ENCODE results near the gene CLTCL1.

The CLTCL1 gene

GRCh38 chr22:19295733-19296132 is 4.2 kb upstream of the CLTCL1 start:
- TF ChIP-seq GATA3 (IDR thresholded peaks at IDR 0.05; ENCODE audit: low read depth, low read length): no peak
- TF ChIP-seq GATA2 (IDR thresholded peaks at IDR 0.05; ENCODE audit: low read depth, low read length): no peak

- TF ChIP-seq GATA2 (IDR thresholded peaks at IDR 0.05; ENCODE audit: low read depth, low read length): no peak
- no peak for TF ChIP-seq GATA3 (IDR thresholded peaks at IDR 0.05; ENCODE audit: low read depth, low read length)
These were observed 1.1 kb upstream of the CLTCL1 start for GRCh38 chr22:19292458-19293230.

- TF ChIP-seq GATA3 (IDR thresholded peaks at IDR 0.05; ENCODE audit: low read depth, low read length) (no peak), GATA2 (IDR thresholded peaks at IDR 0.05; ENCODE audit: low read depth, low read length) (no peak)
These were observed 320 bp downstream of the CLTCL1 start for GRCh38 chr22:19291218-19291579.

- TF ChIP-seq GATA3 (IDR thresholded peaks at IDR 0.05; ENCODE audit: low read depth, low read length): no peak
- TF ChIP-seq GATA2 (IDR thresholded peaks at IDR 0.05; ENCODE audit: low read depth, low read length): no peak
These were observed 910 bp downstream of the CLTCL1 start for GRCh38 chr22:19290400-19291217.

GRCh38 chr22:19289475-19290161 is 1.9 kb downstream of the CLTCL1 start:
- TF ChIP-seq GATA2 (IDR thresholded peaks at IDR 0.05; ENCODE audit: low read depth, low read length) (no peak), GATA3 (IDR thresholded peaks at IDR 0.05; ENCODE audit: low read depth, low read length) (no peak)

- no peak for TF ChIP-seq GATA2 (IDR thresholded peaks at IDR 0.05; ENCODE audit: low read depth, low read length)
- no peak for TF ChIP-seq GATA3 (IDR thresholded peaks at IDR 0.05; ENCODE audit: low read depth, low read length)
These were observed 3.6 kb downstream of the CLTCL1 start for GRCh38 chr22:19287889-19288288.

GRCh38 chr22:19287076-19287707 is 4.3 kb downstream of the CLTCL1 start:
- TF ChIP-seq GATA3 (IDR thresholded peaks at IDR 0.05; ENCODE audit: low read depth, low read length): no peak
- TF ChIP-seq GATA2 (IDR thresholded peaks at IDR 0.05; ENCODE audit: low read depth, low read length): no peak

- TF ChIP-seq GATA3 (IDR thresholded peaks at IDR 0.05; ENCODE audit: low read depth, low read length) (no peak), GATA2 (IDR thresholded peaks at IDR 0.05; ENCODE audit: low read depth, low read length) (no peak)
These were observed 5.7 kb downstream of the CLTCL1 start for GRCh38 chr22:19285831-19286230.

GRCh38 chr22:19277785-19278184 is 13.7 kb downstream of the CLTCL1 start:
- no peak for TF ChIP-seq GATA3 (IDR thresholded peaks at IDR 0.05; ENCODE audit: low read depth, low read length)
- no peak for TF ChIP-seq GATA2 (IDR thresholded peaks at IDR 0.05; ENCODE audit: low read depth, low read length)

GRCh38 chr22:19275919-19276600 is 15.5 kb downstream of the CLTCL1 start:
- TF ChIP-seq GATA2 (IDR thresholded peaks at IDR 0.05; ENCODE audit: low read depth, low read length) (no peak), GATA3 (IDR thresholded peaks at IDR 0.05; ENCODE audit: low read depth, low read length) (no peak)

- TF ChIP-seq GATA3 (IDR thresholded peaks at IDR 0.05; ENCODE audit: low read depth, low read length): no peak
- no peak for TF ChIP-seq GATA2 (IDR thresholded peaks at IDR 0.05; ENCODE audit: low read depth, low read length)
These were observed 16.0 kb downstream of the CLTCL1 start for GRCh38 chr22:19275513-19275912.

GRCh38 chr22:19275104-19275503 is 16.4 kb downstream of the CLTCL1 start:
- no peak for TF ChIP-seq GATA3 (IDR thresholded peaks at IDR 0.05; ENCODE audit: low read depth, low read length)
- no peak for TF ChIP-seq GATA2 (IDR thresholded peaks at IDR 0.05; ENCODE audit: low read depth, low read length)

- TF ChIP-seq GATA2 (IDR thresholded peaks at IDR 0.05; ENCODE audit: low read depth, low read length) (no peak), GATA3 (IDR thresholded peaks at IDR 0.05; ENCODE audit: low read depth, low read length) (no peak)
These were observed 19.5 kb downstream of the CLTCL1 start for GRCh38 chr22:19271856-19272535.

Measured in SH-SY5Y (cell line).